VCaP (cell line): Measurements from ENCODE around the gene RAF1.

Experiments
- H3K27ac ChIP-seq: fragments of 450-650 bp; 2 replicates; pipeline ENCODE4 v1.5.1; 2017
- CTCF ChIP-seq: fragments of 450-650 bp; conservative IDR thresholded peaks from 2 replicates; pipeline ENCODE4 v1.5.1; 2017; ENCODE audit warnings: mild to moderate bottlenecking, moderate library complexity

The RAF1 gene

GRCh38 chr3:12536423-12536822, 127.5 kb downstream of the RAF1 start:
- H3K27ac ChIP-seq: no peak overlapping the region
- TF ChIP-seq CTCF: peak; percentile 22; the same call in 1 of the 2 replicates
